Dedifferentiated amniotic fluid mesenchymal stem cell (primary cell): ENCODE results near the gene CLDN24.
"Not testable (repeated sequence)": the region's sequence is repeated elsewhere in the genome, so short reads cannot be mapped to it uniquely, and the experiment has no call there.

Experiments
- DNase-seq: peaks from one replicate; pipeline ENCODE4 v3.0.0-alpha.2; 2016; ENCODE audit errors: extremely low spot score

CLDN24 gene

DNA sequence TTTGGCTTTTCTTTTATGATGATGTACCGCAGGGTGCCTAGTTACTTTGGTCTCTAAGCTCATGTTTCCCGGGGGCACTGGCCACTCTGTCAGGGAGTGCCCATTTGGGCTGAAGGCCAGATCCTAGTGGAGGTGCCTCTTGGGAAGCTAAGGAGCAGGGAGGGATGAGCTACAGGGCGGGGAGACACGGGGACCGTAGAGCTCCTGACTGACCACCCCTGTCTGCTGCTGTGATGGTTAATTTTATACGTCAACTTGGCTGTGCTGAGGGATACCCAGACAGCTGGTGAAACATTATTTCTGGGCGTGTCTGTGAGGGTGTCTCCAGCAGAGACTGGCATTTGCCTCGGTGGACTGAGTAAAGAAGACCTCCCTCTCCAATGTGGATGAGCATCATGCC, 24.9 kb upstream of the CLDN24 start:
- DNase-seq: no peak

GRCh38 chr4:183345261-183345660, 23.0 kb upstream of the CLDN24 start:
- DNase-seq: no peak

- DNase-seq: no peak
Observed at GRCh38 chr4:183344523-183345255, 22.5 kb upstream of the CLDN24 start.

DNA sequence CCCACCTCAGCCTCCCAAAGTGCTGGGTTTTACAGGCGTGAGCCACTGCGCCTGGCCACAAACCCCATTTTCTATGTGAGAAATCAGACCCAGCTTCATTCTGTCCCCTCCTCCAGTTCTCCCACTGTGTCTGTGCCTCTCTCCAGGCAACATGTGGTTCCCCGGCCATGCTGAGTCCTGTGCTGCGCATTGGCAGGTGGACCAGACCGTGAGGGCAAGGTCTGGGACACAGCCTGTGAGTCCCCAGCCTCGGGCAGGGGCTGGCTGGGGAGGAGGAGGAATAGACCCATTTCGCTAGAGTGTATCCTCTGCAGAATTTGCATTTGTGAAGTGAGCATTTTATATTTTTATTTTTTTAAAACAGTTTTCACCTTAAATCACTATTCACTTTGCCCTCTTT, 21.5 kb upstream of the CLDN24 start:
- no peak for DNase-seq

- no peak for DNase-seq
Observed at GRCh38 chr4:183342541-183343533, 20.6 kb upstream of the CLDN24 start.

DNA sequence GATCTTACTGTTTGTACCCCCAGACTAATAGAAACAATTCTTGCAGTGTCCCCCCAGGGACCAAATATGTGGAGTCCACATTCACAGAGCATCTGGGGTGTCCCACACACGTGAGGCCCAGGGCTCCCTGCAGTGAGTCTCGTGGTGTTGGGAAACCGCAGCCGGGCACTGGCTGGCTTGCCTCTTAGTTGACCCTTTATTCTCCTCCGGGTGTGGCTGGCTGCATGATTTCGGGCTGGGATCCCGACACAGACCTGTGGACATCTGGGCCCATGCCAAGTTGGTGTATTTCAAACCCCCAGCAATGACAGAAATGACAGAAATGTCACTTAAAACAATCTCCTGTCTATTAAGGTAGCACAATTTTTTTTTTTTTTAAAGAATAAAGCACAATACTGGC, 15.6 kb upstream of the CLDN24 start:
- DNase-seq: no peak

GRCh38 chr4:183337349-183337748, 15.1 kb upstream of the CLDN24 start:
- no peak for DNase-seq

GRCh38 chr4:183335369-183335940, 13.2 kb upstream of the CLDN24 start:
- peak; percentile 77 for DNase-seq

- no peak for DNase-seq
Observed at GRCh38 chr4:183333983-183334382, 11.8 kb upstream of the CLDN24 start.

DNA sequence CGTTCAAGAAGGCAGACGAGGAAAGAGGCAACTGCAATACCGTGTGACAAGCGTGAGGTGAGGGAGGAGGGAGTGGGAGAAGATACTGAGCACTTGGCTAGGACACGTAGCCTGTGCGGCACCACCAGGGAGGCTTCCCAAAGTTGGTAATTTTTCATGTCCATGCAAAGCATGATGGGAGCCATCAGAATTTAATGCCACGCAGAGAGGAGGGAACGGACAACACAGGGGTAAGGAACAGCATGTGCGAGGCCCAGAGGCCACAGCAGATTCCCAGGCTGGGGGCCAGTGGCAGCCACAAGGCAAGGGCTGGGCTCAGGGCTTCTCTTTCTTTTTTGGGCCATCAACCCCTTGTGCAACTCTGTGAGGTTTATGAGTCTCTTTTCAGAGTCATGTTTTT, 11.0 kb upstream of the CLDN24 start:
- DNase-seq: no peak

GRCh38 chr4:183332447-183332846, 10.2 kb upstream of the CLDN24 start:
- DNase-seq: no peak

- DNase-seq: no peak
Observed at GRCh38 chr4:183330841-183331240, 8.6 kb upstream of the CLDN24 start.

- DNase-seq: no peak
Observed at GRCh38 chr4:183329954-183330742, 7.9 kb upstream of the CLDN24 start.

- no peak for DNase-seq
Observed at GRCh38 chr4:183329244-183329643, 7.0 kb upstream of the CLDN24 start.

DNA sequence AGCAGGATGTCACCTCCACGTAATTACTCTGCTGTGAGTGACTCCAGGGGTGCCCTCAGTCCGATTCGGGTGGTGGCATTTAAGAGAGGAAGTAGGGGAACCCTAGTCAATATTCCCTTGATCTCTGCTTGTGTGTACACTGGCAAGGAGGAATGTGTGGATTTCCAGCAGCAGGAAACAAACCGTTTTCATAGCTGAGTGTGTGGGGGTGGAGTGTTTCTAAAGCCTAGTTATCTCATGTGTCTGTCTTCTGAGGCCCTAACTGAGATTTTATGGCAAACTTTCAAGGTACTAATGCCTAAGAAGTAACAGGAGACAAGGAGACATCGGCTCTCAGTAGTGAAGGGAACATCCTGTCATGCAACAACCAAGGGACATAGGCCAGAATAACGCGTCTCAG, 6.6 kb upstream of the CLDN24 start:
- no peak for DNase-seq

GRCh38 chr4:183327827-183328226, 5.6 kb upstream of the CLDN24 start:
- no peak for DNase-seq

GRCh38 chr4:183326853-183327252, 4.6 kb upstream of the CLDN24 start:
- no peak for DNase-seq

- DNase-seq: not testable (repeated sequence)
Observed at GRCh38 chr4:183326387-183326786, 4.2 kb upstream of the CLDN24 start.

DNA sequence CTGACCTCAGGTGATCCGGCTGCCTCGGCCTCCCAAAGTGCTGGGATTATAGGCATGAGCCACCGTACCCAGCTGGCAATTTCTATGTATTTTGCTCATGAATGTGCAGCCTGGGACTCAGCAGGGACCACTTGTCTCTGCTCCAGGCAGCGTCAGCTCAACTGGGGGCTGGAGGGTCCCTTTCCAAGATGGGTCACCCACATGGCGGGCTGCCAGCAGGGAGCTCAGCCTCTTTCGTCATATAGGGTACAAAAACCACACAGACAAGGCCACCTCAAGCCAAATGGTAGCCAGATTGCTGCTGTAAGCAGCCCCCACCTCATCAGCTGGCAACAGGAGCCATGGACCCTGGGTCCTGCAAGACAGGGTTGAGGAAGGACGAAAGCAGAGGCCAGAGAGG, 2.4 kb upstream of the CLDN24 start:
- DNase-seq: no peak

DNA sequence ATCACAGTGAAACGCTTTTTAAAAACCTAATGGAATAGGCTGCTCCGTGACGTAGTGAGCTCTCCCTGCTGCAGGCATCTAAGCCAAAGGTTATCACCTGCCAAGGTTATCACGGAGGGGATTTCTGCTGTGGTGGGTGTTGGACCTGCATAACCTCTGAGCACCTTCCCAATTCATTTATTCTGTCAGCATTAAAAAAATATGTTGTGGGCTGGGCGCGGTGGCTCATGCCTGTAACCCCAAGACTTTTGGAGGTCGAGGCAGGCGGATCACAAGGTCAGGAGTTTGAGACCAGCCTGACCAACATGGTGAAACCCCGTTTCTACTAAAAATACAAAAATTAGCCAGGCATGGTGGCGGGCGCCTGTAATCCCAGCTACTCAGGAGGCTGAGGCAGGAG, 1.8 kb upstream of the CLDN24 start:
- not testable (repeated sequence) for DNase-seq

DNA sequence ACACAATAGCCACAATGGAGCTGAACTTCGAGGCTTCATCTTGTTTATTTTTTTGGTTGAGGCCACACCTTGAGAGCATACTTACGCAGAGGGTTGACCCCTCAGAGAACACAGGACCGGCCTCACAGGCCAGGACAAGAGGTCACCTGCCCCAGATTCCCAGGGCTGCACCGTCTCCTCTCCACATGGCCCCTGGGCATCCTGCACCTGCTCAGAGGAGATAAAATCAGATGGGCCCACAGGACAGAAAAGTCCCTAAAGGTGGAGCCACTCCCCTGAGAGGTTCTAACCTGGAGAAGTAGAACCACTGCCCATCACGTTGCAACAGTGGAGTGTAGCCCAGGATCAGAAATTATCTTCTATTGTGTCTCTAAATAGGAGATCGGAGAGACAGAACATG, 1.1 kb upstream of the CLDN24 start:
- no peak for DNase-seq

DNA sequence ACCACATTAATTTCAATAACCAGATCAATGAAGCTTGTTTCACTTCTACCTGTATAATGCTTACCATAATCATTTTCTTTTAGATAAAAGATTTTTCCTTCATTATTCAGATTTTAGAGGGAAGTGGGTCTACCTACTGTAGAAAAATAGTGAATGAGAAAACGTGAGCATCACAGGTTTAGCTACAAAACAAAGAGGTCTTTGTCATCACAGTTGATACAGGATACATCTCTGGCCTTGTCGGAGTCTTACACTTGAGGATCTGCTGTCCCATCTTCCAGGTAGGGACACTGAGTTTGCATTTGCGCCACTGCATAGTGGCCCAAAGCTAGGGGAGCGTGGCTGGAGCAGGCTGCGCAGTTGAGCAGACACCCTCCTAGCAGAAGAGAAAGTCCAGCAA, 710 bp downstream of the CLDN24 start:
- no peak for DNase-seq
